Thyroid gland (tissue), 4 donors: Measurements from ENCODE around the gene OR6C68. TPM values are rescaled to one million over a fixed set of nuclear protein-coding genes. Genes with fewer than 3 reads are reported as not detected.
"Not testable (repeated sequence)": the region's sequence is repeated elsewhere in the genome, so short reads cannot be mapped to it uniquely, and the experiment has no call there.

Experiments
- DNase-seq, 2 donors: peaks; one replicate each; pipeline ENCODE4 v3.0.0-alpha.2; 2019
- H3K27ac ChIP-seq, 3 donors: fragments of 200-600 bp; sonication (generic); 1 replicate in 2 of 3; 2 replicates in 1 of 3; pipeline ENCODE4 v1.5.1; 2016 to 2019; ENCODE audit warnings: mild to moderate bottlenecking in 1 of 3, moderate library complexity in 1 of 3
- H3K27me3 ChIP-seq: fragments of 200-600 bp; sonication (generic); one replicate; pipeline ENCODE4 v1.5.1; 2019
- H3K36me3 ChIP-seq, 2 donors: fragments of 200-600 bp; sonication (generic); one replicate each; pipeline ENCODE4 v1.5.1; 2016 to 2019
- H3K4me1 ChIP-seq, 2 donors: fragments of 200-600 bp; sonication (generic); one replicate each; pipeline ENCODE4 v1.5.1; 2017 to 2019
- H3K4me3 ChIP-seq, 3 donors: fragments of 200-600 bp; sonication (generic); replicated peaks in 1 of 3; 1 replicate in 2 of 3; 2 replicates in 1 of 3; pipeline ENCODE4 v1.5.1; 2016; ENCODE audit warnings: mild to moderate bottlenecking in 1 of 3
- H3K9me3 ChIP-seq: fragments of 200-600 bp; sonication (generic); one replicate; pipeline ENCODE4 v1.5.1; 2017
- POLR2A ChIP-seq, 2 donors: fragments of 450-650 bp; IDR thresholded peaks; one replicate each; pipeline ENCODE4 v1.6.1; 2017; ENCODE audit warnings: antibody characterized with exemption in 2 of 2, mild to moderate bottlenecking in 2 of 2, moderate library complexity in 1 of 2
- WGBS, 2 donors: methylation state at CpG; one replicate each; pipeline ENCODE4 v1.1.5; 2017; 5-methylcytosine and 5-hydroxymethylcytosine counted together
- intact Hi-C: fragments of 100-400 bp; cut with DNase I; formaldehyde crosslinking; loops from one replicate; pipeline ENCODE4 v1.15.1; 2023
- total RNA-seq, 4 donors: library from RNA; depleted of rRNA; stranded (reverse); fragments of >200 nt; gene quantifications; one replicate each; pipeline ENCODE4 v1.2.3, GENCODE V29; 2016
- TF ChIP-seq, protein P1 (sequence below), 6 experiments: fragments of 200-600 bp in 3 of 6; fragments of 450-650 bp in 3 of 6; sonication (generic) in 3 of 6; IDR thresholded peaks; one replicate each; pipeline ENCODE4 v1.5.1; 2016 to 2019; ENCODE audit warnings: antibody characterized with exemption in 6 of 6, mild to moderate bottlenecking in 2 of 6, inconsistent platforms in 1 of 6, moderate library complexity in 1 of 6

The OR6C68 gene
- total RNA-seq, 4 donors from 2014 or later, result not detected

DNA sequence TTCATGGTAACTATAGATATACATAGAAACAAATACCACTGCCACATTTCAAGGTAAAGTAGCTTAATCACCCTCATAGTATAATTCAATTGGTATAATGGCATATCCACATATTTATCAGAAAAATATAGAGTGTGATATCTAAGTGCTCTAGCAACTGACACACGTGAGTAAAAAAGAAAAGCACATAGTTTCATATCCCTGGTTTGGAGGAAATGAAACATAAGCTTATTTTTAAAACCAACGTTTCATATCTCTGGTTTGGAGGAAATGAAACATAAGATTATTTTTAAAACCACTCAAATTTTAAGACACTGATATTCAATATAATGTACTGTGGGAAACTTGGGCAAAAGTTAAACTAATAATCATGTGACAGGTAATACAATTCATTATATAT is 24.3 kb upstream of the OR6C68 start:
- Histone ChIP-seq H3K36me3 (no peaks in the 10 kb centered on the region), H3K27ac (no peak overlapping the region), H3K4me3 (no peak overlapping the region), H3K4me1 (no peaks in the 10 kb centered on the region), H3K27me3 (no peaks in the 10 kb centered on the region), H3K9me3 (no peaks in the 10 kb centered on the region)
- 52 to 58% methylated on average over 2 of the region's 2 CpGs for WGBS, 2 donors
- no peak for TF ChIP-seq POLR2A (IDR thresholded peaks at IDR 0.05)
- TF ChIP-seq, protein P1, sequence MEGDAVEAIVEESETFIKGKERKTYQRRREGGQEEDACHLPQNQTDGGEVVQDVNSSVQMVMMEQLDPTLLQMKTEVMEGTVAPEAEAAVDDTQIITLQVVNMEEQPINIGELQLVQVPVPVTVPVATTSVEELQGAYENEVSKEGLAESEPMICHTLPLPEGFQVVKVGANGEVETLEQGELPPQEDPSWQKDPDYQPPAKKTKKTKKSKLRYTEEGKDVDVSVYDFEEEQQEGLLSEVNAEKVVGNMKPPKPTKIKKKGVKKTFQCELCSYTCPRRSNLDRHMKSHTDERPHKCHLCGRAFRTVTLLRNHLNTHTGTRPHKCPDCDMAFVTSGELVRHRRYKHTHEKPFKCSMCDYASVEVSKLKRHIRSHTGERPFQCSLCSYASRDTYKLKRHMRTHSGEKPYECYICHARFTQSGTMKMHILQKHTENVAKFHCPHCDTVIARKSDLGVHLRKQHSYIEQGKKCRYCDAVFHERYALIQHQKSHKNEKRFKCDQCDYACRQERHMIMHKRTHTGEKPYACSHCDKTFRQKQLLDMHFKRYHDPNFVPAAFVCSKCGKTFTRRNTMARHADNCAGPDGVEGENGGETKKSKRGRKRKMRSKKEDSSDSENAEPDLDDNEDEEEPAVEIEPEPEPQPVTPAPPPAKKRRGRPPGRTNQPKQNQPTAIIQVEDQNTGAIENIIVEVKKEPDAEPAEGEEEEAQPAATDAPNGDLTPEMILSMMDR (IDR thresholded peaks at IDR 0.05), result no peak
- no peak for DNase-seq
- intact Hi-C loops, result no loop called here

DNA sequence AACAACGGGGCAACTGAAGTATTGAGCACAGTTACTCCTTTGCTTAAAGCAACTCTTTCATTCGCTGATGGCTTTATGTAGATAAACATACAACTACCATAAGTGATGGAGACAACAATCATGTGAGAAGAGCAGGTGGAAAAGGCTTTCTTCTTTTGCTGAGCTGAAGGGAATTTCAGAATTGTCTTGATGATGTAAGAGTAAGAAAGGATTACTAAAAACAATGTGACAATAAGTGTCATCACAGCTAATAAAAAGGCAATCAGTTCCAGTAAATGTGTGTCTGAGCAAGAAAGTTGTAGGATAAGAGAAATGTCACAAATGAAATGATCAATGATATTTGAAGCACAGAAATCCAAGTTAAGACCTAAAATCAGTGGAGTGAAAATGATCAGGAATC is 22.9 kb upstream of the OR6C68 start:
- Histone ChIP-seq H3K9me3 (no peaks in the 10 kb centered on the region), H3K4me3 (no peak overlapping the region), H3K27ac (no peak overlapping the region), H3K27me3 (no peaks in the 10 kb centered on the region), H3K4me1 (no peaks in the 10 kb centered on the region), H3K36me3 (no peaks in the 10 kb centered on the region)
- DNase-seq, result no peak
- WGBS, 2 donors, result 60 to 68% methylated on average over 2 of the region's 2 CpGs
- intact Hi-C loops, result no loop called here
- no peak for TF ChIP-seq POLR2A (IDR thresholded peaks at IDR 0.05)
- TF ChIP-seq, protein P1 (IDR thresholded peaks at IDR 0.05), result no peak

DNA sequence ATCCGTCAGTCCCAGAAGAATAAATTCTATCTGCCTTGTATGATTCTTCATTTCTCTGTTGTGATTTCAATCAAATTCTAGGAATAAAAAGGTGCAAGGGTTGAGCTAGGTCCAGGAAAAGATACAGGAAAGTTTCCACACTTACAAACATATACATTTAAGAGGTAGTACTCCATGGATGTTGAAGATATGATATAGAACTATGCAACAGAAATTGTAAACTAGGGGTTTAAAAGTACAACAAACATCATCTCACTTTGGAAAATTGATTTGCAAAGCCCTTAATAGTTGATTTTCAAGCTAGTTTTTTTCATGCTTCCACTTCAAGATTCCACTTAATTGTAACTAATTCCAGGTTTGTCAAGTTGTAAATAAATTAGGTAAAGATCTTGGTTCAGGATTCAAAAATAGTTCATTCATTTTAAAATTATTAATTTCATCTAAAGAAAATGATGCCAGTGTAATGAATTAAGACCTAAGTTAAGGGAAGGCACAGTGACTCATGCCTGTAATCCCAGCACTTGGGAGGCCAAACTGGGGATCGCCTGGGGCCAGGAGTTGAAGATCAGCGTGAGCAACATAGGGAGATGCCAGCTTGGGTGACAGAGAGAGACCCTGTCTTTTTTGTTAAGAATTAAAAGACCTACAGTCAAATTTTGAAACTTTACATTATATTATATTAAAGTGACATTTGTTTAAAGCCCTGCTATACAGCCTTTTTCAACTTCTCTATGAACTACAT is 21.9 kb upstream of the OR6C68 start, which contains the start of gene OR6C70:
Gene OR6C70 (minus strand): TSS at position 51 of the 742 bp plus-strand sequence. CDS start 0 bp downstream, at position 51.
- no peak for DNase-seq
- WGBS, 2 donors, result 75 to 84% methylated on average over 3 of the region's 3 CpGs
- no peak within 1 kb of the TSS for H3K27ac ChIP-seq
- no peak for TF ChIP-seq POLR2A (IDR thresholded peaks at IDR 0.05)
- TF ChIP-seq, protein P1 (IDR thresholded peaks at IDR 0.05), result no peak
- intact Hi-C loops, result no loop called here
- H3K4me3 ChIP-seq, result no peak within 1 kb of the TSS
- H3K36me3 ChIP-seq, result no peaks in the 10 kb centered on the region
- no peaks in the 10 kb centered on the region for H3K4me1 ChIP-seq
- H3K27me3 ChIP-seq, result no peaks in the 10 kb centered on the region
- no peaks in the 10 kb centered on the region for H3K9me3 ChIP-seq

DNA sequence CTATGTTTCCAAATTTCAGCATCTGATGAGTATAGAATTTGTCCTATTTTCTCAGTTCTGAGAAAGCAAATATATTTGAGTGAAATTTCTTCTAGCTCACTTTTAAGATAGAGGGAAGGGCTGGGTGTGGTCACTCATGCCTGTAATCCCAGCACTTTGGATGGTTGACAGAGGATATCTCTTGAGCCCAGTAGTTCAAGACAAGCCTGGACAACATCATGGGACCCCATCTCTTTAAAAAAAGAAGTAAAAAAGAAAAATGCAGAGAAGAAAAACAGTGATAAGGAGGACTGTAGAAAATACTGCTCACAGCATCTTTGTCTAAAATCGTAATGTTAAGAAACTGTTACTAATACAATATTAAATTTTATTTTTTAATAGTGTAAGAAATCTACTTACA is 19.9 kb upstream of the OR6C68 start:
- Histone ChIP-seq H3K4me3 (no peak overlapping the region), H3K9me3 (no peaks in the 10 kb centered on the region), H3K36me3 (no peaks in the 10 kb centered on the region), H3K4me1 (no peaks in the 10 kb centered on the region), H3K27me3 (no peaks in the 10 kb centered on the region), H3K27ac (no peak overlapping the region)
- intact Hi-C loops, result no loop called here
- TF ChIP-seq POLR2A (IDR thresholded peaks at IDR 0.05), result no peak
- TF ChIP-seq, protein P1 (IDR thresholded peaks at IDR 0.05), result no peak
- DNase-seq, result no peak
- WGBS, 2 donors, result 85 to 93% methylated on average over 1 of the region's 1 CpG

DNA sequence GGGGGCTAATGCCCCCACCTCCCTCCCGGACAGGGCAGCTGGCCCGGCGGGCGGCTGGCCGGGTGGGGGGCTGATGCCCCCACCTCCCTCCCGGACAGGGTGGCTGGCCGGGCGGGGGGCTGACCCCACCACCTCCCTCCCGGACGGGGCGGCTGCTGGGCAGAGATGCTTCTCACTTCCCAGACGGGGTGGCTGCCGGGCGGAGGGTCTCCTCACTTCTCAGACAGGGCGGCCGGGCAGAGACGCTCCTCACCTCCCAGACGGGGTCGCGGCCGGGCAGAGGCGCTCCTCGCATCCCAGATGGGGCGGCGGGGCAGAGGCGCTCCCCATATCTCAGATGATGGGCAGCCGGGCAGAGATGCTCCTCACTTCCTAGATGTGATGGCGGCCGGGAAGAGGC is 13.0 kb upstream of the OR6C68 start:
- H3K4me1 ChIP-seq, H3K9me3 ChIP-seq, H3K27me3 ChIP-seq, H3K4me3 ChIP-seq, H3K27ac ChIP-seq, H3K36me3 ChIP-seq, DNase-seq, intact Hi-C loops: not testable (repeated sequence)
- 100% methylated on average over 8 of the region's 29 CpGs; no CpG with 5 or more reads in 1 of the 2 donors for whole genome bisulfite sequencing, 2 donors

DNA sequence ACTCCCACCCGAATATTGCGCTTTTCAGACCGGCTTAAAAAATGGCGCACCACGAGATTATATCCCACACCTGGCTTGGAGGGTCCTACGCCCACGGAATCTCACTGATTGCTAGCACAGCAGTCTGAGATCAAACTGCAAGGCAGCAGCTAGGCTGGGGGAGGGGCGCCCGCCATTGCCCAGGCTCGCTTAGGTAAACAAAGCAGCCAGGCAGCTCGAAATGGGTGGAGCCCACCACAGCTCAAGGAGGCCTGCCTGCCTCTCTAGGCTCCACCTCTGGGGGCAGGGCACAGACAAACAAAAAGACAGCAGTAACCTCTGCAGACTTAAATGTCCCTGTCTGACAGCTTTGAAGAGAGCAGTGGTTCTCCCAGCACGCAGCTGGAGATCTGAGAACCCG is 7.9 kb upstream of the OR6C68 start:
- intact Hi-C loops, H3K4me1 ChIP-seq, H3K27me3 ChIP-seq, H3K9me3 ChIP-seq, H3K36me3 ChIP-seq, H3K4me3 ChIP-seq, DNase-seq, H3K27ac ChIP-seq: not testable (repeated sequence)
- WGBS, 2 donors, result 69 to 78% methylated on average over 7 of the region's 13 CpGs
